Hematopoietic multipotent progenitor cell treated with erythropoietin and hydrocortisone succinate and interleukin-3 and kit ligand, for 15 days (in vitro differentiated cells): ENCODE results near the gene TM9SF3.
"Not testable (repeated sequence)": the region's sequence is repeated elsewhere in the genome, so short reads cannot be mapped to it uniquely, and the experiment has no call there.

Source experiments
- DNase-seq: peaks from one replicate; pipeline ENCODE4 v3.0.0-alpha.2; 2015; ENCODE audit warnings: low spot score

The TM9SF3 gene

DNA sequence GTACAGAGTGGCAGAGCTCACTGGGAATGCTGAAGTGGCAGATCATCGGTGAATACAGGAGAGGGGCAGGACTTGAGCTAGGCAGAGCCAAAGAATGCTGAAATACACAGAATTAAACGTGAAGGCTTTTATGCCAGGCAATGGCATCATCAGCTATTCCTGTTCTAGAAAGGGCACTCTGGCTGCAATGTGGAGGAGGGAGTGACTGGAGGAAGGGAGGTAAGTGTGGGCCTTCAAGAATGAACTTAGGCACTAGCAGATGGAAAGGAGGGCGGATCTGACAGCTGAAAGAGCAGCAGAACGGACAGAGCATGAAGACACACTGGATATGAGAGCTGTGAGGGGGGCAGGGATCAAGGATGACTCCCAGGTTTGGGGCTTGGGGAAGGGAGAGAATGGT, 12.0 kb upstream of the TM9SF3 start:
- DNase-seq, result no peak

GRCh38 chr10:96596422-96597407, 9.9 kb upstream of the TM9SF3 start:
- DNase-seq, result no peak

DNA sequence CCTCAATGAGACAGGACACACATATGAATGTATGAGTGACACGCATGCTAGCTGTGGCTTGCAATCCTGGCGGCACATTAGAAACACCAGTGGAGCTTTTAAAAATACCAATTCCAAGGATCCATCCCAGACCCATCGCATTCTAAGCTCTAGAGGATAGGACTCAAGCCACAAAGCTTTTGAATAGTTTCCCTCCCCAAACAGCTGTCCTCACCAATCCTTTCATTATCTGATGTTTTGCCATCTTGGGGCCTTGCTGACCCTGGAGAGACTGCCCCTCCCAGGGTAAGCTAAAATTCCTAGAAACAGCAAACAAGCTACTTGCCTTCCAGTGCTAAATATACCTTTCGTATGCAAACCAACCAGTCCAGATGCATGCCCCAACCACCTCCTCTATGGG, 8.9 kb upstream of the TM9SF3 start:
- DNase-seq, result no peak

GRCh38 chr10:96591946-96592345, 5.1 kb upstream of the TM9SF3 start:
- DNase-seq, result no peak

DNA sequence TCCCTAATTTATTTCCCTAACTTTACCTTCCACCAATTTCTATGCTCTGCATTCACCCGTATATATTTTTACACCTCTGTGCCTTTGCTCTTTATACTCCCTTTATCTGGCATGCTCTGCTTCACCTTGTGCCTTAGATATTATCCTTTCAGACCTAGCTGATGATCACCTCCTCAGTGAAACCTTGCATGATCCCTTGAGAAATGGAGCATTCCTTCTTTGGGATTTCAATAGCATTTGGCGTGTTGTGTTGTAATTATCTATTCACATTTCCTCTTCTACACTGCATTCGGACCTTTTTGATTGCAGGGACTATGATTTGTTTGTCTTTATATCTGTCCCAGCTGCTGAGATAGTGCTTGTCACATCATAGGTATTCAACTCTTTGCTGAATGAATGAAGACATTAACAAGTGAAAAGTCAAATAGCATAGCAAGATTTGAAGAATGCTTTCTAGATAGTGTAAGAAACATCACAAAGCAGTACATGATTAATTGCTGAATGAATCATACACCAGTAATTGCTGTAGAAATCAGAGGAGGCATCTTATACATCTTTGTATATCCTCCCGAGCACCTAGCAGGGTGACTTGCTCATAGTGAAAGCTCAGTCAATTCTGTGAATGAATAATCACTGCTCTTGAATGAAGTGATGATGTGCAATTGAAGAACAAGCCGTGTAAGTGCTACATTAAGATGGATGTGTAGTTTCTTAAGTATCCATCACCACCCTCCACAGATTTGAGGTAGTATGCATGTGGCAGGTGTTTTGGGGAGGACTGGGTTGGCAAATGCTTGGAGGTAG, 2.0 kb upstream of the TM9SF3 start:
- no peak for DNase-seq

DNA sequence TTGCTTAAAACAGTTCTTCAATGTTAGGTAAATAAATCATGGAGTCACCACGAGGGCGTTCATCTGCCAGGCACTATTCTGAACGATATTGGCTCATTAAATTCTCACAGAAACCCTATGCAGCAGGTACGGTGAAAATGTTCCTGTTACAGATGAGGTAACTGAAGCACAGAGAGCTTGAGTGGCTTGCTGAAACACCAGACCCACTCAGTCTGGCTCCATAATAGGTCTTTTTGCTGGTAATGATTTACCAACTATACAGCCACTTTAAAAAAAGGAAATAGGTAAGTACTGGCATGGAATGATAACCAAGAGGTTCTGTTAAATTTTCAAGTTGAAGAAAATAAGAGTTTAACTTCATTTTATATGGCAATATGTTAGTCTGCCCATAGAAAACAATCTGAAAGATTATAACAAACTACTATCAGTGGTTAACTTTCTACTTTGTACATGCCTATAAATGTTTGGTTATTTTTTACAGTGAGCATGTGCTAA, 1.3 kb upstream of the TM9SF3 start:
- no peak for DNase-seq

GRCh38 chr10:96587264-96588059, 650 bp upstream of the TM9SF3 start:
- peak; percentile 62 for DNase-seq

- DNase-seq, result peak; percentile 71
These were observed 935 bp downstream of the TM9SF3 start for GRCh38 chr10:96585736-96586418.

DNA sequence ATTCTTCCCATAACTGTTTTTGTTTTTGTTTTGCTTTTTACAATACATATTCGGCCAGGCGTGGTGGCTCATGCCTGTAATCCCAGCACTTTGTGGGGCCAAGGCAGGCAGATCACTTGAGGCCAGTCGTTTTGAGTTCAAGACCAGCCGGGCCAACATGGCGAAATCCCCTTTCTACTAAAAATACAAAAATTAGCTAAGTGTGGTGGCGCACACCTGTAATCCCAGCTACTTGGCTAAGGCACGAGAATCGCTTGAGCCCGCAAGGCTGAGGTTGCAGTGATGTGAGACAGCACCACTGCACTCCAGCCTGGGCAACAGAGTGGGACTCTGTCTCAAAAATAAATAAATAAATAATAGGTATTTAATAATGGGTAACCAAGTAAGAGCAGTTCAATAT, 2.3 kb downstream of the TM9SF3 start:
- DNase-seq, result no peak

- DNase-seq, result no peak
These were observed 2.8 kb downstream of the TM9SF3 start for GRCh38 chr10:96584035-96584434.

DNA sequence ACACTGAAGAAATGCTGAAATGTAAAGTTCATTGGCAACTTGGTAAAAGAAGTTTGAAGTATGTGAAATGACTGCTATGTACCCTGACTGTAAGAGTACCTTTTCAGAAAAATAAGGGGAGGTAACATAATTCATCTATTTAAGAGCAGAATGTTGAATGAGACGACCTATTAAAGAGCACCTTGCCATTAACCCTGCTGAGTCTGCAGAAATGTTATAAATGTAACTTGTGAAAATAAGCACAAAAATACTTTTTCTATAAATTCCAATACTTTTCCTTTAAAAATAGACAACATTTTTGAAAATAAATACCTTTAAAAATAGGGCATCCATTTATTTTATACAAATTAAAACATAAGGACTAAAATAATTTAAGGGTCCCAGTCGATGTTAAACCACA, 7.7 kb downstream of the TM9SF3 start:
- no peak for DNase-seq

- no peak for DNase-seq
These were observed 8.2 kb downstream of the TM9SF3 start for GRCh38 chr10:96578633-96579032.

DNA sequence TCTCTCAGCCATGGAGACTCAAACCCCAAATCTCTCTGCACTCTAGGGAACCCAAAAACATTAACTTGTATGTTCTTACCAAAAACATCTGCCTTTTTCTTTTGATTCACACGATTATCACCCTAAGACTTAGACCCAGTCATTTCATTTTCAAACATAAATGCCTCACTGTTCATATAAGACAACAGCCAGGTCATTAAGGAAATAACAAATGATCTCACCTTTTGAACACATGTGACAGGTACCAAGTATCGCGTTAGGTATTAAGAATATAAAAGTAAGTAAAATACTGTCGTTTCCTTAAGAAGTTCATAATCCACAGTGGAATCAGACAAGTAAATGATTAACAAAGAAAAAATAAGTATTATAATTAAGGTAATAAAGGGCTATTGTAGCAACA, 8.8 kb downstream of the TM9SF3 start:
- no peak for DNase-seq

DNA sequence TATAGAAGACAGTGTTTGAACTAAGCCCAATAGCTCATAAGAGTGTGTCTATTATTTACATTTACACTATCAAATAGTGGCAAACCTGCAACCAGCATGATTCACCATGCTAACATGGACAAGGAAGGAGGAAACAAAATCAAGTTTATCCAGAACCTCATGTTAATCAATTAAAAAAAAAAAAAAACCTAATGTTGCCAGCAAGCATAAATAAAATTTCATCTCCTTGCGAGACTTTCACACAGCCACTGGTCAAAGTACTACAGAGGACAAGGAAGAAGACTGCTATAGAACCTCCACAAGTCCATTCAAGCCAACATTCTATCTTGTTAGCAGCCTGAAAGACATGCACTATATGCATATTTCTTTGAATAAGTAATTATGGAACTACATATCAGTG, 9.7 kb downstream of the TM9SF3 start:
- DNase-seq, result no peak

DNA sequence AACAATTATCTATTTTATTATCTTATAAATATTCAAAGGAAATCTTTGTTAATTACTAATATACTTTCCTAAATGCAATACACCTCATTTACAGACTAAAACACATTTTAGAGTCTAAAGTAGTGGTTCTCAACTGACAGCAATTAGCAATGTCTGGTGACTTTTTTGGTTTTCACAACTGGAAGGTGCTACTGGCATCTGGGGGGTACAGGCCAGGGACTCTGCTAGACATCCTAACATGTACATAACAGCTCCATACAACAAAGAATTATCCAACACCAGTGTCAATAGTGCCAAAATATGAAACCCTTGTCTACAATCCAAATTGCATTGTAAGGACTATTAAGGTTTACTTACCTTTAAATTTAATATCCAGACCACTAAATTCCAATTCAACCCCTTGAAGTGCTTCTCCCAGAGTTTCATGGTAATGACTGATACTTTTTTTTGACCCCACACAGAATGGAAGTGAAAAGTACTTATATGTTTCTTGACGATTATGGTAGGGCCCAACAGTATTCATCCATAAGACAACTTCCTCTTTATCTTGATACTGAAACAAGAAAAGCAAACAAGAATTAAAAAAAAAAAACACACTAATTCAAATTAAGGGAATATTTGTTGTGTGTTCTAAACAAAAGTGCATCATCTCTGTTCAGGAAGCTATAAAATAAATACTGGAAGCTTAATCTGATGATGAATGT, 10.4 kb downstream of the TM9SF3 start:
- no peak for DNase-seq

DNA sequence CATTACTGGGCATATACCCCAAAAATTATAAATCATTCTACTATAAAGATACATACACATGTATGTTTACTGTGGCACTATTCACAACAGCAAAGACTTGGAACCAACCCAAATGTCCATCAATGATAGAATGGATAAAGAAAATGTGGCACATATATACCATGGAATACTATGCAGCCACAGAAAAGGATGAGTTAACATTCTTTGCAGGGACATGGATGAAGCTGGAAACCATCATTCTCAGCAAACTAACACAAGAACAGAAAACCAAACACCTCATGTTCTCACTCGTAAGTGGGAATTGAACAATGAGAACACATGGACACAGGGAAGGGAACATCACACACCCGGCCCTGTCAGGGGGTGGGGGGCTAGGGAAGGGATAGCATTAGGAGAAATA, 12.2 kb downstream of the TM9SF3 start:
- DNase-seq, result not testable (repeated sequence)

- DNase-seq, result no peak
These were observed 13.8 kb downstream of the TM9SF3 start for GRCh38 chr10:96573036-96573435.

- no peak for DNase-seq
These were observed 15.5 kb downstream of the TM9SF3 start for GRCh38 chr10:96570983-96571964.

- no peak for DNase-seq
These were observed 16.3 kb downstream of the TM9SF3 start for GRCh38 chr10:96570511-96570910.

DNA sequence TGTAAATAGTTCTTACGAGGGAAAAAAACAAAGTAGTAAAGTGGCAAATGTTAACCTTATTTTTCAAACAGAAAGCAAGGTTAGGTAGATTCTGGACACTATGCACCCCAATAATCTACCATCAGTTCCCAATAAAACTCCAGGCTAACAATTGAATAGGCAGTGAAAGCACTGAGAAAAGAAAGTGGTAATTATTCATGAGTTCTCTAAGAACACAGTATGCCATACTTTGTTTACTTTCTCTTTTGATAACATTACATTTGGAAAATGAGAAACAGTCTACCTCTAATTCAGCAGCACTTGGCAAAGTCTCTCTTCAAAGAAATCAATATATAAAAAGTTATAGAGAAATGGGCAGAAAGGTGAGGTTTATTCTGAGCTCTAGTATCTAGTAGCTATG, 18.4 kb downstream of the TM9SF3 start:
- no peak for DNase-seq
